IMR-90 (cell line): ENCODE measurements around the gene GABBR1. TPM values are rescaled to one million over a fixed set of nuclear protein-coding genes. Genes with fewer than 3 reads are reported as not detected.

Experiments used
- ATAC-seq: fragments of 200-7000 bp; cut with Tn5 transposase; 2 replicates; pipeline ENCODE4 v1.9.1; 2020; ENCODE audit warnings: low read depth, mild to moderate bottlenecking, moderate library complexity
- BruUV-seq: library from RNA; stranded (reverse); fragments of 400-500 nt; replicated peaks from 2 replicates; lab custom pipeline; 2021; lab: Mats Ljungman, UMichigan
- CTCF ChIA-PET: fragments of 300-600 bp; formaldehyde crosslinking; extraction: SDS; loops from one replicate; lab custom pipeline; 2021; ENCODE audit warnings: antibody characterized with exemption; lab: Yijun Ruan, JAX
- POLR2A ChIA-PET: fragments of 300-600 bp; sonication (Branson Sonifier 250); formaldehyde crosslinking; loops from one replicate; lab custom pipeline; 2022; ENCODE audit warnings: antibody characterized with exemption; ENCODE audit not compliant: unreplicated experiment; lab: Charles Lee
- DNase-seq: peaks from one replicate; pipeline ENCODE4 v3.0.0; 2013
- H2AFZ ChIP-seq: replicated peaks from 2 replicates; pipeline ENCODE3; 2013; ENCODE audit warnings: low read length, mild to moderate bottlenecking; ENCODE audit not compliant: poor library complexity
- H2AK5ac ChIP-seq: 2 replicates; pipeline ENCODE4 v1.6.1; 2013; ENCODE audit warnings: low read depth, low read length, inconsistent platforms
- H2AK9ac ChIP-seq: replicated peaks from 2 replicates; pipeline ENCODE3; 2013; ENCODE audit warnings: mild to moderate bottlenecking, low read depth, low read length, moderate library complexity; ENCODE audit not compliant: poor library complexity
- H2BK120ac ChIP-seq: 2 replicates; pipeline ENCODE4 v1.6.1; 2013; ENCODE audit warnings: low read depth, low read length, inconsistent platforms
- H2BK15ac ChIP-seq: 3 replicates; pipeline ENCODE4 v1.6.1; 2013; ENCODE audit warnings: low read depth, low read length, inconsistent platforms
- H2BK20ac ChIP-seq: 2 replicates; pipeline ENCODE4 v1.6.1; 2013; ENCODE audit warnings: low read depth, mild to moderate bottlenecking, inconsistent platforms, low read length, moderate library complexity
- H2BK5ac ChIP-seq: 2 replicates; pipeline ENCODE4 v1.6.1; 2013; ENCODE audit warnings: mild to moderate bottlenecking, low read depth, low read length, inconsistent platforms; ENCODE audit not compliant: poor library complexity, severe bottlenecking
- H3K14ac ChIP-seq: replicated peaks from 2 replicates; pipeline ENCODE4 v1.6.1; 2013; ENCODE audit warnings: low read depth, low read length, inconsistent platforms
- H3K18ac ChIP-seq: 2 replicates; pipeline ENCODE4 v1.6.1; 2013; ENCODE audit warnings: low read depth, low read length, control low read depth
- H3K23ac ChIP-seq: 2 replicates; pipeline ENCODE4 v1.6.1; 2013; ENCODE audit warnings: low read depth, low read length, inconsistent platforms
- H3K27ac ChIP-seq: 2 replicates; pipeline ENCODE4 v1.5.1; 2013; ENCODE audit warnings: mild to moderate bottlenecking, control low read depth, low read length; ENCODE audit not compliant: insufficient read depth
- H3K27me3 ChIP-seq: 2 replicates; pipeline ENCODE4 v1.6.1; 2013; ENCODE audit warnings: low read length; ENCODE audit not compliant: control insufficient read depth, insufficient read depth
- H3K36me3 ChIP-seq: 2 replicates; pipeline ENCODE4 v1.6.1; 2013; ENCODE audit warnings: low read length, mixed read lengths; ENCODE audit not compliant: control insufficient read depth, insufficient read depth
- H3K4ac ChIP-seq: 2 replicates; pipeline ENCODE4 v1.6.1; 2013; ENCODE audit warnings: low read depth, low read length, inconsistent platforms
- H3K4me1 ChIP-seq: 2 replicates; pipeline ENCODE4 v1.6.1; 2013; ENCODE audit warnings: low read length, mixed read lengths; ENCODE audit not compliant: control insufficient read depth, insufficient read depth
- H3K4me2 ChIP-seq: 2 replicates; pipeline ENCODE4 v1.6.1; 2013; ENCODE audit warnings: low read depth, mild to moderate bottlenecking, control low read depth, low read length, moderate library complexity
- H3K4me3 ChIP-seq: 2 replicates; pipeline ENCODE4 v1.5.1; 2013; ENCODE audit warnings: low read depth, mild to moderate bottlenecking, control low read depth, low read length, moderate library complexity; ENCODE audit not compliant: insufficient read depth
- H3K56ac ChIP-seq: 2 replicates; pipeline ENCODE4 v1.6.1; 2013; ENCODE audit warnings: low read length, inconsistent platforms; ENCODE audit not compliant: insufficient read depth; ENCODE audit errors: extremely low read depth
- H3K79me1 ChIP-seq, 2 experiments: 2 replicates each; pipeline ENCODE4 v1.6.1; 2013; ENCODE audit warnings: low read length in 2 of 2, inconsistent platforms in 1 of 2, low read depth in 1 of 2
- H3K9ac ChIP-seq: 2 replicates; pipeline ENCODE4 v1.6.1; 2013; ENCODE audit warnings: low read depth, low read length, control low read depth
- H3K9me1 ChIP-seq: 2 replicates; pipeline ENCODE4 v1.6.1; 2013; ENCODE audit warnings: low read length, inconsistent platforms; ENCODE audit not compliant: insufficient read depth
- H3K9me3 ChIP-seq: 2 replicates; pipeline ENCODE4 v1.6.1; 2013; ENCODE audit warnings: low read length; ENCODE audit not compliant: control insufficient read depth, insufficient read depth
- H4K20me1 ChIP-seq: 2 replicates; pipeline ENCODE4 v1.6.1; 2013; ENCODE audit warnings: low read length, inconsistent platforms; ENCODE audit not compliant: insufficient read depth
- H4K5ac ChIP-seq: 2 replicates; pipeline ENCODE4 v1.6.1; 2013; ENCODE audit warnings: mild to moderate bottlenecking, low read depth, low read length, control low read depth
- H4K8ac ChIP-seq, 2 experiments: 2 replicates each; pipeline ENCODE4 v1.6.1; 2013; ENCODE audit warnings: low read depth in 2 of 2, low read length in 2 of 2, control low read depth in 1 of 2, inconsistent platforms in 1 of 2
- H4K91ac ChIP-seq: 2 replicates; pipeline ENCODE4 v1.6.1; 2013; ENCODE audit warnings: low read depth, low read length, inconsistent platforms; ENCODE audit not compliant: insufficient read depth
- FOS ChIP-seq: fragments of 150-350 bp; IDR thresholded peaks from 2 replicates; pipeline ENCODE4 v1.6.1; 2016; ENCODE audit warnings: low read depth, low read length
- MAFK ChIP-seq: IDR thresholded peaks from 2 replicates; pipeline ENCODE4 v1.6.1; 2012; ENCODE audit warnings: low read depth, low read length, improper control_type of control experiment
- WGBS, 2 experiments: methylation state at CpG; one replicate each; pipeline versions ENCODE4 v1.1.5 to v1.1.7; 2013; ENCODE audit warnings: missing lambda C conversion rate in 2 of 2; ENCODE audit not compliant: insufficient read length in 1 of 2; ENCODE audit errors: extremely low coverage in 2 of 2; 5-methylcytosine and 5-hydroxymethylcytosine counted together
- dilution Hi-C: fragments of 300-500 bp; cut with HindIII; formaldehyde crosslinking; loops from one replicate; pipeline ENCODE4 v1.14.3; 2018; ENCODE audit warnings: low sequenced_read_pairs; ENCODE audit not compliant: unreplicated experiment
- in situ Hi-C: fragments of 300-500 bp; cut with MboI; formaldehyde crosslinking; loops from 3 replicates; pipeline ENCODE4 v1.14.3; 2019; ENCODE audit warnings: low sequenced_read_pairs, inconsistent platforms, mixed read lengths
- intact Hi-C: fragments of 100-400 bp; cut with micrococcal nuclease; formaldehyde crosslinking; loops from 2 replicates; pipeline ENCODE4 v1.10.0; 2022
- polyA plus RNA-seq, 3 experiments: library from polyadenylated mRNA; depleted of rRNA; stranded (reverse); fragments of >200 nt; gene quantifications; 2 replicates each; pipeline ENCODE4 v1.2.3, GENCODE V29; 2012; ENCODE audit warnings: low replicate concordance in 1 of 3
- total RNA-seq: library from RNA; depleted of rRNA; stranded (reverse); fragments of >200 nt; gene quantifications from 2 replicates; pipeline ENCODE4 v1.2.3, GENCODE V29; 2012

The GABBR1 gene
- total and polyA plus RNA-seq, 2 of the 4 experiments (the other 2 are of a cell fraction): 5.9 to 31.5 TPM

GRCh38 chr6:29554764-29555163 is 78.2 kb downstream of the GABBR1 start:
- no peak overlapping the region for H2AFZ ChIP-seq
- no peaks in the 10 kb centered on the region for H3K9me3 ChIP-seq
- no TSS peak for BruUV-seq
- H4K8ac ChIP-seq: no peak overlapping the region
- no peak overlapping the region for H4K91ac ChIP-seq
- 69% methylated on average over 3 of the region's 5 CpGs; no CpG with 5 or more reads in 1 of the 2 experiments for WGBS, 2 experiments
- CTCF ChIA-PET: no interaction called here
- intact Hi-C loops: no loop called here
- no peak overlapping the region for H2BK20ac ChIP-seq
- H3K14ac ChIP-seq: no peak overlapping the region
- H2AK9ac ChIP-seq: no peak overlapping the region
- peaks cover 2% of the 10 kb centered on the region; the same call in 1 of the 2 replicates for H3K4me1 ChIP-seq
- no peak overlapping the region for H2BK15ac ChIP-seq
- no peak overlapping the region for H3K4me2 ChIP-seq
- H2AK5ac ChIP-seq: no peak overlapping the region
- TF ChIP-seq MAFK (0 out of 2 replicates have a peak, but pooled peaks have one; percentile 31), FOS (no peak)
- peaks cover 15% of the 10 kb centered on the region for H3K27me3 ChIP-seq
- H3K56ac ChIP-seq: no peak overlapping the region
- H3K4me3 ChIP-seq: no peak overlapping the region
- DNase-seq (no peak), ATAC-seq (no peak)
- no peaks in the 10 kb centered on the region for H3K36me3 ChIP-seq
- H4K20me1 ChIP-seq: no peaks in the 10 kb centered on the region
- no peak overlapping the region for H3K4ac ChIP-seq
- no peaks in the 10 kb centered on the region for H3K9me1 ChIP-seq
- H3K9ac ChIP-seq: no peak overlapping the region
- no peak overlapping the region for H2BK120ac ChIP-seq
- no peak overlapping the region for H2BK5ac ChIP-seq
- in situ Hi-C loops: no loop called here
- H3K27ac ChIP-seq: no peak overlapping the region
- no peak overlapping the region for H3K18ac ChIP-seq
- H3K79me1 ChIP-seq: no peaks in the 10 kb centered on the region
- dilution Hi-C loops: no loop called here
- POLR2A ChIA-PET: no interaction called here
- H4K5ac ChIP-seq: no peak overlapping the region
- no peak overlapping the region for H3K23ac ChIP-seq
